A549 (cell line): ENCODE measurements around the gene COBLL1. TPM values are rescaled to one million over a fixed set of nuclear protein-coding genes. Genes with fewer than 3 reads are reported as not detected.

ENCODE experiments used
- ATAC-seq, 2 experiments: fragments of 200-7000 bp in 1 of 2; fragments of >200 bp in 1 of 2; cut with Nextera tagmentation in 1 of 2; cut with Tn5 transposase in 1 of 2; 3 replicates each; pipeline versions ENCODE4 v1.8.0 to v1.9.1; 2018 to 2020; ENCODE audit warnings: mild to moderate bottlenecking in 1 of 2, moderate library complexity in 1 of 2
- CTCF ChIA-PET: fragments of 300-600 bp; sonication (Branson Sonifier 250); formaldehyde crosslinking; extraction: SDS; loops from one replicate; lab custom pipeline; 2021; ENCODE audit warnings: antibody characterized with exemption, inconsistent platforms; lab: Yijun Ruan, JAX
- POLR2A ChIA-PET: fragments of 350-600 bp; formaldehyde crosslinking; extraction: SDS; loops from one replicate; lab custom pipeline; 2021; ENCODE audit warnings: antibody characterized with exemption, inconsistent platforms; lab: Yijun Ruan, JAX
- DNase-seq, 2 experiments: peaks; one replicate each; pipeline versions ENCODE4 v3.0.0 to v3.0.0-alpha.2; 2011 to 2016; ENCODE audit warnings: low read depth in 1 of 2, low spot score in 1 of 2
- FAIRE-seq: peaks from 2 replicates; lab custom pipeline; 2011; peaks lifted over from hg19 to GRCh38; lab: Jason Lieb, UNC
- H3K27ac ChIP-seq, 2 experiments: fragments of >200 bp; sonication (Bioruptor Twin); formaldehyde crosslinking; 3 replicates each; pipeline ENCODE4 v1.5.1; 2016 to 2017
- H3K4me1 ChIP-seq: fragments of >200 bp; sonication (Bioruptor Twin); formaldehyde crosslinking; 3 replicates; pipeline ENCODE4 v1.6.1; 2016
- H3K4me2 ChIP-seq: fragments of >200 bp; sonication (Bioruptor Twin); formaldehyde crosslinking; 3 replicates; pipeline ENCODE4 v1.6.1; 2016
- H3K4me3 ChIP-seq: fragments of >200 bp; sonication (Bioruptor Twin); formaldehyde crosslinking; 3 replicates; pipeline ENCODE4 v1.5.1; 2016
- H3K9me3 ChIP-seq: fragments of >200 bp; sonication (Bioruptor Twin); formaldehyde crosslinking; 3 replicates; pipeline ENCODE4 v1.6.1; 2016
- CBX8 ChIP-seq: fragments of 200-600 bp; sonication (generic); IDR thresholded peaks from 2 replicates; pipeline ENCODE4 v1.6.1; 2016
- CEBPB ChIP-seq, 2 experiments: fragments of >200 bp in 1 of 2; sonication (Bioruptor Twin) in 1 of 2; formaldehyde crosslinking in 1 of 2; IDR thresholded peaks; 2 replicates each; pipeline ENCODE4 v1.6.1; 2012 to 2016
- CHD4 ChIP-seq: fragments of 200-600 bp; sonication (generic); IDR thresholded peaks from 2 replicates; pipeline ENCODE4 v1.6.1; 2016; ENCODE audit warnings: antibody characterized with exemption, mild to moderate bottlenecking, borderline replicate concordance
- EHMT2 ChIP-seq: fragments of 200-600 bp; sonication (generic); IDR thresholded peaks from 2 replicates; pipeline ENCODE4 v1.6.1; 2016; ENCODE audit warnings: antibody characterized with exemption, low read depth, mild to moderate bottlenecking, moderate library complexity
- FOSL2 ChIP-seq, 2 experiments: fragments of 450-650 bp in 1 of 2; fragments of >200 bp in 1 of 2; sonication (Bioruptor Twin) in 1 of 2; formaldehyde crosslinking; IDR thresholded peaks; 2 replicates each; pipeline versions ENCODE4 v1.5.0 to v1.6.1; 2016 to 2020; ENCODE audit warnings: mild to moderate bottlenecking in 1 of 2, moderate library complexity in 1 of 2
- GATA3 ChIP-seq: IDR thresholded peaks from 2 replicates; pipeline ENCODE4 v1.6.1; 2012; ENCODE audit warnings: borderline replicate concordance
- HEYL ChIP-seq: fragments of 250-450 bp; sonication (Bioruptor Pico); IDR thresholded peaks from 2 replicates; pipeline ENCODE4 v1.8.0; 2021; ENCODE audit warnings: mild to moderate bottlenecking, moderate library complexity
- HOXB13 ChIP-seq: fragments of 250-450 bp; sonication (Bioruptor Pico); IDR thresholded peaks from 2 replicates; pipeline ENCODE4 v1.5.0; 2020; ENCODE audit warnings: low read depth, mild to moderate bottlenecking, moderate library complexity
- JUNB ChIP-seq: fragments of >200 bp; sonication (Bioruptor Twin); formaldehyde crosslinking; IDR thresholded peaks from 2 replicates; pipeline ENCODE4 v1.6.1; 2016
- POLR2A ChIP-seq: IDR thresholded peaks from 2 replicates; pipeline ENCODE4 v1.6.1; 2012; ENCODE audit warnings: mild to moderate bottlenecking, low read length
- POLR2AphosphoS2 ChIP-seq: conservative IDR thresholded peaks from 2 replicates; pipeline ENCODE4 v1.6.1; 2012; ENCODE audit warnings: low read length, improper control_type of control experiment, inconsistent platforms
- RARB ChIP-seq: fragments of 250-450 bp; sonication (Bioruptor Pico); IDR thresholded peaks from 2 replicates; pipeline ENCODE4 v1.8.0; 2021; ENCODE audit warnings: mild to moderate bottlenecking, moderate library complexity
- RCOR1 ChIP-seq: fragments of 150-350 bp; IDR thresholded peaks from 2 replicates; pipeline ENCODE4 v1.6.1; 2014; ENCODE audit warnings: antibody characterized with exemption, low read length, low read depth
- RFX5 ChIP-seq: fragments of 450-650 bp; IDR thresholded peaks from 2 replicates; pipeline ENCODE4 v1.7.1; 2014; ENCODE audit warnings: antibody characterized with exemption, mild to moderate bottlenecking, moderate library complexity
- RNF2 ChIP-seq: fragments of 200-600 bp; sonication (generic); IDR thresholded peaks from 2 replicates; pipeline ENCODE4 v1.6.1; 2016; ENCODE audit warnings: low read depth, mild to moderate bottlenecking, antibody characterized with exemption, moderate library complexity, borderline replicate concordance
- SREBF2 ChIP-seq: fragments of 450-650 bp; IDR thresholded peaks from 2 replicates; pipeline ENCODE4 v1.6.1; 2014; ENCODE audit warnings: mild to moderate bottlenecking, moderate library complexity
- ZC3H11A ChIP-seq: fragments of 450-650 bp; IDR thresholded peaks from 2 replicates; pipeline ENCODE4 v1.6.1; 2014; ENCODE audit warnings: antibody characterized with exemption, mild to moderate bottlenecking
- ZSCAN20 ChIP-seq: fragments of 250-450 bp; sonication (Bioruptor Pico); IDR thresholded peaks from 2 replicates; pipeline ENCODE4 v1.8.0; 2022; ENCODE audit warnings: mild to moderate bottlenecking, moderate library complexity
- WGBS: methylation state at CpG from one replicate; pipeline ENCODE4 v1.1.6; 2017; ENCODE audit errors: missing lambda C conversion rate; 5-methylcytosine and 5-hydroxymethylcytosine counted together
- polyA plus RNA-seq, 4 experiments: library from polyadenylated mRNA; depleted of rRNA in 3 of 4; stranded (reverse); fragments of >200 nt; fragmentation: RNase III in 1 of 4; extraction: RNeasy Plus Mini Kit Qiagen cat#74134 plus additional on column Dnase treatment in 1 of 4; gene quantifications; 2 replicates in 3 of 4; 3 replicates in 1 of 4; pipeline ENCODE4 v1.2.3, GENCODE V29; 2011 to 2017
- TF ChIP-seq, protein P1 (sequence below): fragments of 250-450 bp; sonication (Bioruptor Pico); IDR thresholded peaks from 2 replicates; pipeline ENCODE4 v1.5.0; 2020; ENCODE audit warnings: low read depth, mild to moderate bottlenecking, moderate library complexity
- TF ChIP-seq, protein P2 (sequence below): IDR thresholded peaks from 2 replicates; pipeline ENCODE4 v1.6.1; 2012
- TF ChIP-seq, protein P3 (sequence below): fragments of 150-350 bp; IDR thresholded peaks from 2 replicates; pipeline ENCODE4 v1.6.1; 2014; ENCODE audit warnings: low read depth, mild to moderate bottlenecking, low read length
- TF ChIP-seq, protein P4 (sequence below): fragments of >200 bp; sonication (Bioruptor Twin); formaldehyde crosslinking; IDR thresholded peaks from 3 replicates; pipeline ENCODE4 v1.5.1; 2016
- TF ChIP-seq, protein P5 (sequence below): fragments of >200 bp; sonication (Bioruptor Twin); formaldehyde crosslinking; IDR thresholded peaks from 2 replicates; pipeline ENCODE4 v1.6.1; 2016

Gene COBLL1
- polyA plus RNA-seq, 2 of the 4 experiments (the other 2 are of a cell fraction): 2.6 to 5.3 TPM

DNA sequence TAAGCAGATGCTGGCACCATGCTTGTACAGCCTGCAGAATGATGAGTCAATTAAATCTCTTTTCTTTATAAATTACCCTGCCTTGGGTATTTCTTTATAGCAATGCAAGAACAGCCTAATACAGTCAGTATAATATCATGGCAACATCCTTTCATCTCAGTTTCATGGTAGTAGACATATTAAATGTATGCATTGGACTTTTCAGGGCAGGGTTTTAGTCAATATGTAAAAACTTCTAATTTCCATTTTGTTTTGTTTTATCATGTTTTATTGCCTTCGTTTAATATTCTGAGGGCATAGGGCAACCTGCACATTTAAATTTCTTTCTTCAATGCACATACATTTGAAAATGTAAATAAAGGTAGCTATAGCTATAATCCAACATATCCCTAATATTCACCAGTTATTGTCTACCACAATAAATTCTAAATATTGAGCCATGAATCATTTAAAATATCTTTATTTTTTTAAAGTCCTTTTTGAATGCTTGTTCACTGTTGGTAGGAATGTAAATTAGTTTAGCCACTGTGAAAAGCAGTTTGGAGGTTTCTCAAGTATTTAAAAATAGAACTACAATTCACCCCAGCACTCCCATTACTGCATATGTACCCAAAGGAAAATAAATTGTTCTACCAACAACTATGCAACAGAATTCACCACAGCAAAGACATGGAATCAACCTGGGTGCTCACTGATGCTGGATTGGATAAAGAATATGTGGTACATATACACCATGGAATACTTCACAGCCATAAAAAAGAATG is 178.6 kb downstream of the COBLL1 start:
- WGBS: 83% methylated on average over 1 of the region's 1 CpG

DNA sequence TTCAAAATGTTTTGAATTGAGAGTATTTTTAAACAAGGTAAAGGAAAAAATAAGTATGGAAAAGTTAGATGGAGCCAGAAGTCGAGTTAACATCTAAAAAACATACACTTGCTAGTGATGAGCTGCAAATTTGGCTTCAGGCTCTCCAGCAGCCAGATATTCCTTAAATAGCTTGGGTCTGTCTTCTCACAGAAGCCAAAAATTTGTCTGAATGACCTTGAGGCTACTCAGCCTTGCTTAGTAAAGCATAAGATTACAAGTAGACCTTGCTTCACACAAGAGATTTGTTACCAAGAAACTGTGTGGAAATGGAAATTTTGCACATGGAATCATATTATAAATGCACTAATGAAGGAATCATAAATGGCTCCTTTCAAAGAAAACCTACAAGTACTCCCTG is 179.6 kb downstream of the COBLL1 start:
- CTCF ChIA-PET: interaction anchor here (1.0 kb wide), 1 partner anchor 102 kb away, joined by 3 read pairs; no protein-coding TSS in a partner anchor
- Histone ChIP-seq H3K27ac (peak overlapping the region in 1 of 2 experiments; percentile 52; a peak in 1 of 6 replicates), H3K9me3 (no peaks in the 10 kb centered on the region), H3K4me1 (peaks cover 13% of the 10 kb centered on the region; the same call in 2 of the 3 replicates)
- FAIRE-seq (no peak), DNase-seq (no peak), ATAC-seq (no peak)
- TF ChIP-seq, protein P1, sequence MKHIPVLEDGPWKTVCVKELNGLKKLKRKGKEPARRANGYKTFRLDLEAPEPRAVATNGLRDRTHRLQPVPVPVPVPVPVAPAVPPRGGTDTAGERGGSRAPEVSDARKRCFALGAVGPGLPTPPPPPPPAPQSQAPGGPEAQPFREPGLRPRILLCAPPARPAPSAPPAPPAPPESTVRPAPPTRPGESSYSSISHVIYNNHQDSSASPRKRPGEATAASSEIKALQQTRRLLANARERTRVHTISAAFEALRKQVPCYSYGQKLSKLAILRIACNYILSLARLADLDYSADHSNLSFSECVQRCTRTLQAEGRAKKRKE (CRISPR knock-in tag): no peak
- TF ChIP-seq CBX8 (no peak), EHMT2 (no peak), RFX5 (no peak), HOXB13 (no peak)
- TF ChIP-seq, all 56 proteins: peak for 0
- H3K4me2 ChIP-seq: no peak overlapping the region
- H3K4me3 ChIP-seq: no peak overlapping the region
- POLR2A ChIA-PET: no interaction called here
- 67% methylated on average over 1 of the region's 1 CpG for WGBS

More for the DNA sequence above, 178.6 kb downstream of the COBLL1 start:
- TF ChIP-seq RFX5: no peak
- TF ChIP-seq HOXB13: no peak
- TF ChIP-seq SREBF2: no peak
- TF ChIP-seq ZSCAN20 (CRISPR knock-in tag): no peak
- TF ChIP-seq, protein P2, sequence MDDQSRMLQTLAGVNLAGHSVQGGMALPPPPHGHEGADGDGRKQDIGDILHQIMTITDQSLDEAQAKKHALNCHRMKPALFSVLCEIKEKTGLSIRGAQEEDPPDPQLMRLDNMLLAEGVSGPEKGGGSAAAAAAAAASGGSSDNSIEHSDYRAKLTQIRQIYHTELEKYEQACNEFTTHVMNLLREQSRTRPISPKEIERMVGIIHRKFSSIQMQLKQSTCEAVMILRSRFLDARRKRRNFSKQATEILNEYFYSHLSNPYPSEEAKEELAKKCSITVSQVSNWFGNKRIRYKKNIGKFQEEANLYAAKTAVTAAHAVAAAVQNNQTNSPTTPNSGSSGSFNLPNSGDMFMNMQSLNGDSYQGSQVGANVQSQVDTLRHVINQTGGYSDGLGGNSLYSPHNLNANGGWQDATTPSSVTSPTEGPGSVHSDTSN: no peak
- TF ChIP-seq RARB: no peak
- no peak for TF ChIP-seq ZC3H11A
- TF ChIP-seq, protein P3, sequence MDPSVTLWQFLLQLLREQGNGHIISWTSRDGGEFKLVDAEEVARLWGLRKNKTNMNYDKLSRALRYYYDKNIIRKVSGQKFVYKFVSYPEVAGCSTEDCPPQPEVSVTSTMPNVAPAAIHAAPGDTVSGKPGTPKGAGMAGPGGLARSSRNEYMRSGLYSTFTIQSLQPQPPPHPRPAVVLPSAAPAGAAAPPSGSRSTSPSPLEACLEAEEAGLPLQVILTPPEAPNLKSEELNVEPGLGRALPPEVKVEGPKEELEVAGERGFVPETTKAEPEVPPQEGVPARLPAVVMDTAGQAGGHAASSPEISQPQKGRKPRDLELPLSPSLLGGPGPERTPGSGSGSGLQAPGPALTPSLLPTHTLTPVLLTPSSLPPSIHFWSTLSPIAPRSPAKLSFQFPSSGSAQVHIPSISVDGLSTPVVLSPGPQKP: no peak
- TF ChIP-seq, protein P4, sequence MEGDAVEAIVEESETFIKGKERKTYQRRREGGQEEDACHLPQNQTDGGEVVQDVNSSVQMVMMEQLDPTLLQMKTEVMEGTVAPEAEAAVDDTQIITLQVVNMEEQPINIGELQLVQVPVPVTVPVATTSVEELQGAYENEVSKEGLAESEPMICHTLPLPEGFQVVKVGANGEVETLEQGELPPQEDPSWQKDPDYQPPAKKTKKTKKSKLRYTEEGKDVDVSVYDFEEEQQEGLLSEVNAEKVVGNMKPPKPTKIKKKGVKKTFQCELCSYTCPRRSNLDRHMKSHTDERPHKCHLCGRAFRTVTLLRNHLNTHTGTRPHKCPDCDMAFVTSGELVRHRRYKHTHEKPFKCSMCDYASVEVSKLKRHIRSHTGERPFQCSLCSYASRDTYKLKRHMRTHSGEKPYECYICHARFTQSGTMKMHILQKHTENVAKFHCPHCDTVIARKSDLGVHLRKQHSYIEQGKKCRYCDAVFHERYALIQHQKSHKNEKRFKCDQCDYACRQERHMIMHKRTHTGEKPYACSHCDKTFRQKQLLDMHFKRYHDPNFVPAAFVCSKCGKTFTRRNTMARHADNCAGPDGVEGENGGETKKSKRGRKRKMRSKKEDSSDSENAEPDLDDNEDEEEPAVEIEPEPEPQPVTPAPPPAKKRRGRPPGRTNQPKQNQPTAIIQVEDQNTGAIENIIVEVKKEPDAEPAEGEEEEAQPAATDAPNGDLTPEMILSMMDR: no peak
- no peak for TF ChIP-seq CHD4
- no peak for TF ChIP-seq RCOR1
- no peak for TF ChIP-seq HEYL (CRISPR knock-in tag)
- ChIA-PET POLR2A (no interaction called here), CTCF (interaction anchor here (1.0 kb wide), 1 partner anchor 103 kb away, joined by 3 read pairs; no protein-coding TSS in a partner anchor)
- Histone ChIP-seq H3K4me2 (no peak overlapping the region), H3K9me3 (no peaks in the 10 kb centered on the region), H3K27ac (no peak overlapping the region), H3K4me1 (peaks cover 13% of the 10 kb centered on the region; the same call in 2 of the 3 replicates), H3K4me3 (no peak overlapping the region)
- no peak for FAIRE-seq
- no peak for ATAC-seq
- DNase-seq: no peak

DNA sequence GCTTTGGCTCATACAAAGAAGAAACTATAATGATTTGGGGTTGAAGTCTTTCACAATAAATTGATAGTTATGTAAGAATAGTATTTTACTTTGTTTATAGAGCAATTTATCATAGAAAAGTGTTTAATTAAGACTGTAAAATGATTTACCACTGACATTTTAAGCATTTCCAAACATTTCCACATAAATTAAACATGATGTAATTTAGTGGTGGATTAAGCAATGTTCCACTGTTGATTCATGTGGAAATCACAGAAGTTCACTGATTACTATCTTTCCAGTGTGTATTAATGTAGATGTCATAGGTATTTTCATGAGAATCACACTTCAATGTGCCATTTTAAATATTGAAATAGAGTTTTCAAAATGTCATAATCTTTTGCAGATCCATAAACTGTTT is 180.3 kb downstream of the COBLL1 start:
- ChIA-PET POLR2A (no interaction called here), CTCF (no interaction called here)
- no peak for FAIRE-seq
- no peak overlapping the region for H3K4me3 ChIP-seq
- peak in 1 of 2 experiments; percentile 12 for DNase-seq
- H3K4me1 ChIP-seq: peaks cover 13% of the 10 kb centered on the region; the same call in 2 of the 3 replicates
- TF ChIP-seq GATA3 (peak; percentile 71), RFX5 (no peak), CEBPB (IDR thresholded peaks at IDR 0.05) (peak; percentile 86 to 93), JUNB (peak; percentile 28; the same call in 1 of the 2 replicates), POLR2A (no peak), FOSL2 (IDR thresholded peaks at IDR 0.05) (no peak), FOSL2 (CRISPR knock-in tag; IDR thresholded peaks at IDR 0.05) (peak; percentile 37; the same call in 1 of the 2 replicates), POLR2AphosphoS2 (no peak), RNF2 (no peak)
- TF ChIP-seq, protein P5, sequence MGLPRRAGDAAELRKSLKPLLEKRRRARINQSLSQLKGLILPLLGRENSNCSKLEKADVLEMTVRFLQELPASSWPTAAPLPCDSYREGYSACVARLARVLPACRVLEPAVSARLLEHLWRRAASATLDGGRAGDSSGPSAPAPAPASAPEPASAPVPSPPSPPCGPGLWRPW: peak; percentile 81; the same call in 1 of the 2 replicates
- no peaks in the 10 kb centered on the region for H3K9me3 ChIP-seq
- peak overlapping the region; percentile 4; the same call in 1 of the 3 replicates for H3K4me2 ChIP-seq
- ATAC-seq: no peak
- no peak overlapping the region for H3K27ac ChIP-seq
